Peyer's patch (tissue), 4 donors: ENCODE results near the gene SH2B3.

Experiments used
- POLR2A ChIP-seq, 2 donors: fragments of 450-650 bp; IDR thresholded peaks; one replicate each; pipeline ENCODE4 v1.5.1; 2017; ENCODE audit warnings: antibody characterized with exemption in 2 of 2, mild to moderate bottlenecking in 2 of 2, moderate library complexity in 2 of 2
- TF ChIP-seq, protein P1 (sequence below), 6 experiments: fragments of 450-650 bp in 4 of 6; fragments of 200-600 bp in 2 of 6; sonication (generic) in 1 of 6; IDR thresholded peaks; one replicate each; pipeline ENCODE4 v1.5.1; 2017 to 2019; ENCODE audit warnings: antibody characterized with exemption in 6 of 6, mild to moderate bottlenecking in 3 of 6, moderate library complexity in 1 of 6

DNA sequence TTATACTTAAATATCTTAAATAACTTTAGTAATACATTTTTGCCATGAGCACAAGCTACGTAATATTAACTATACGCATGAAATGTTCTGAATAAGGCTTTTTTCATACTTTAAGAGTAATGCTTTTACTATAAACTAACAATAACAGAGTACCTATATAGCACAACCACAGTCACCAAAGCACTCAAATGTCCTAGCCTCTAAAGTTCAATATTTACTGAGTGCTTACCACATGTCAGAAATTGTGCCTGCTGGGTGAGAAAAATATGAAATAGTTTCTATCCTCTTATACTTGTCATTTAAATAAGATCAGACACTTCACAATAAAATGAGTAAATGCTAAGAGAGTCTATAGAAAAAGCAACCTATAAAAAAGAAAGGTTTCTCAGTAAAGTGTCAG lies 83.1 kb downstream of the SH2B3 start:
- TF ChIP-seq, protein P1, sequence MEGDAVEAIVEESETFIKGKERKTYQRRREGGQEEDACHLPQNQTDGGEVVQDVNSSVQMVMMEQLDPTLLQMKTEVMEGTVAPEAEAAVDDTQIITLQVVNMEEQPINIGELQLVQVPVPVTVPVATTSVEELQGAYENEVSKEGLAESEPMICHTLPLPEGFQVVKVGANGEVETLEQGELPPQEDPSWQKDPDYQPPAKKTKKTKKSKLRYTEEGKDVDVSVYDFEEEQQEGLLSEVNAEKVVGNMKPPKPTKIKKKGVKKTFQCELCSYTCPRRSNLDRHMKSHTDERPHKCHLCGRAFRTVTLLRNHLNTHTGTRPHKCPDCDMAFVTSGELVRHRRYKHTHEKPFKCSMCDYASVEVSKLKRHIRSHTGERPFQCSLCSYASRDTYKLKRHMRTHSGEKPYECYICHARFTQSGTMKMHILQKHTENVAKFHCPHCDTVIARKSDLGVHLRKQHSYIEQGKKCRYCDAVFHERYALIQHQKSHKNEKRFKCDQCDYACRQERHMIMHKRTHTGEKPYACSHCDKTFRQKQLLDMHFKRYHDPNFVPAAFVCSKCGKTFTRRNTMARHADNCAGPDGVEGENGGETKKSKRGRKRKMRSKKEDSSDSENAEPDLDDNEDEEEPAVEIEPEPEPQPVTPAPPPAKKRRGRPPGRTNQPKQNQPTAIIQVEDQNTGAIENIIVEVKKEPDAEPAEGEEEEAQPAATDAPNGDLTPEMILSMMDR (IDR thresholded peaks at IDR 0.05) = no peak
- TF ChIP-seq POLR2A (IDR thresholded peaks at IDR 0.05) = no peak
